ENCODE results near the gene AMN.
A peak's percentile ranks its signal among the peaks of the same experiment; 100 is the strongest.
"Not testable (repeated sequence)": the region's sequence is repeated elsewhere in the genome, so short reads cannot be mapped to it uniquely, and the experiment has no call there.

AMN gene

DNA sequence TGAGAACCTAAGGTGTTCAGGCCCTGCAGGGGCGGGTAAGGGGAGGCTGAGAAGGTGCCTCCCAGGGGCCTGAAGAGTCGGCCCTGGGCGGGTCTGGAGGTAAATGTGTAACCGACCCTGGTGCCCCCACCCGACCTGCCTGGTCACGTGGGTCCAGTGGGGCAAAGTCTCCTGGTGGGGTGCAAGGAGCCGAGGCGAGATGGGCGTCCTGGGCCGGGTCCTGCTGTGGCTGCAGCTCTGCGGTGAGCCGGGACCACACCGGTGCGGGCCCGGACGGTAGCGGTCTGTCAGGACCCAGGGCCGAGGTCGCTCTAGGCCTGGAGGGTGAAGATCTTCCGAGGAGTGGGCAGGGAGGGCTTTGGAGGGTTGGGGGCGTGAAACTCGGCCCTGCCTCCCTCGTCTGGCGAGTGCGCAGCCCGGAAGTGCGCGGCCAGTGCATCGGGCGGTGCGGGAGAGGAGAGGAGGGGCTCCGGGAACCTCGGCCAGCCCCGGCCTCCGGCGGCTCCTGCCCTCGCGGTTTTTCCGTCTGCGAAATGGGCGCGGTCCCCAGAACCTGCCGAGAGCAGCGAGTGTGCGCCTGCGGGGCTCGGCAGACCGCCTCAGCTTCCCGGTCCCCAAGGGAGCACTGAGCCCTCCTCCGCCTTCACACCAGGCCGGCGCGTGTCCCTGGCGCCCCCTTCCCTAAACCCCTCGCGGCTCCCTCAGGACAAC is at the start of gene AMN:
Gene AMN (plus strand): TSS at position 174 of the 711 bp plus-strand sequence. CDS start 26 bp downstream, at position 200.
- no peak for DNase-seq

DNA sequence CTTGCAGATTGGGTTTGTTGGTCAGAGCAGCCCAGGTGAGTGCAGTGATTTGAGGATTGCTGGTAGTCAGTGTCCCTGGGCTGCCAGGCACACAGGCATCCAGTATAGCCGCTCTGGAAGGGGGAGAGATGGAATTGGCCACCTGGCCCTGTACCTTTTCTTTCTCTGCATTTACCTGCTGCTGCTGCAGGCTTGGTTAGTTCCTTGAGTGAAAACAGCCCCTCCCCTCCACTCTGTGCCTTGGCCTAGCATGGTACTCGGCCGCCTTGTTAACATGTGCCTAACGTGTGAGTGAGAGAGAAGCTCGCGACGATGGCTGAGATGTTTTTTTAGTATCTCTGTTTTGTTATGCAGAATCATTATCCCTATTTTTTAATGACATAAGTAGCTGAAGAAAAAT is 49.3 kb upstream of the AMN start:
- no peak for DNase-seq

DNA sequence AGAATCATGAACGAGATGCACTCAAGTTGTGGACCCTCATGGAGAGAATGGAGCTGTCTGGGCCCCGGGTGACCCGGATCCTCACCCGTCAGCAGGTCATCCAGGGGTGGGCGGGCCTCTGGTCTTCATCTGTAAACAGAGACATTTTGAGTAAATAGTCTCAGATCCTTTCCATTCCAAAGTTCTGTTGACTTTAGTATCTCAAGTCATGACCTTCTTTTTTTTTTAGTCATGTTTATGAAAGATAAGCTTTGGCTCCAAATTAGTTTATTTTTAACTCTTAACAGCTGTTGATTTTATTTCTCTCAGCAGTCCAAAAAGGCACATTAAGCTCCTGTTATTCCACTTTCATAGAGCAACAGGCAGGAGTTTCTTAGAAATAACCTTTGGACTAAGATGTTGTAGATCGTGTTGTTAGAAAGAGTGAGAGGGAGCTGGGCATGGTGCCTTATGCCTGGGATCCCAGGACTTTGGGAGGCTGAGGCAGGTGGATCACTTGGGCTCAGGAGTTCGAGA is 48.9 kb upstream of the AMN start:
- no peak for DNase-seq

DNA sequence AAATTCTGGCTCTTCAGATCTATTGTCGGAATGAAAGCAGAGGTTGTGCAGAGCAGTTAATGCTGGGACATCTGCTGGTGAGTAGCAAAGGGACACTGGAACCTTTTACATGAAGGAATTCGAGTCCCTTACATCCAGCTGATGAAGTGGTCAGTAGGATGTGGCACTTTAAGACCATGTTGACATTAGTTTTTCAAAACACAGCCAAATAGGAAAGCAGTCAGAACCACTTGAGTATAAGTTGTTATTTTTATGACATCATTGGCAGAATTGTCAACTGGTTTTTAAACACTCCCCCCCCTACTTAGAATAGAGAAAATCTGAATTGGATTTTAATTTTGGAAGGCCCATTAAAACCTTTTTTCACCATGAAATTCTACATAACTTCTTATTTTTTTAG is 46.8 kb upstream of the AMN start:
- DNase-seq = no peak

GRCh38 chr14:102877511-102877910 is 45.0 kb upstream of the AMN start:
- not testable (repeated sequence) for DNase-seq

DNA sequence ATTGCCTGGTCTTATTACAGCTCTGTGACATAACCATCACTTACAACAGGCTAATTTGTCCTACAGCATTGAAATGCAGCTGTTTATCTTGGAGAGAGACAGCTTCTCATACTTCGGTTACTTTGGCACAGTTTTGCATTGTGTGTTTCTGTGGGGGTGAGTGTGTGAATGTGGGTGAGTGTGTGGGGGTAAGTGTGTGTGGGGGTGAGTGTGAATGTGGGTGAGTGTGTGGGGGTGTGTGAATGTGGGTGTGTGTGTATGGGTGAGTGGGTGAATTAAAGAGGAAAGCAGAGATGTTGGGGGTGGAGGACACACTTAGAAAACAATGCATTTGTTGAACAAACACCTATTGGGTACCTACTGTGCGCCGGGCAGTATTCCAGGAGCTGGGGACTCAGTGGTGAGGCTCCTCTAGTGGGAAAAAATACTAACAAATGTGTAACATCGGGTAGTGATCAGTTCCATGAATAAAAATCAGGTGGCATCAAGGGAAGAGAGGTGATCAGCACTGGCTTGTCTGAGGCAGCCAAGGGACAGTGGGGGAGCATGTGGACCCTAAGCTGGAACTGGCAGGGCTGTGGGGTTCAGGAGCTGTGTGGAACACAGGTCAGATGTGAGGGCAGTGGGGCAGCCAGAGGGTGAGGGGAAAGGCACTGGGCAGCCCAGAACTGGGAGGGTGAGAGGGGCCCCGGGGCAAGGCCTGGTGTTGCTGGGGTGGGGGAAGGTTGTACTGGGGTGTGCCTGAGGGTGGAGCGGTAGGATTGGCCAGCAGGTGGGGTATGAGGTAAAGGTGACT is 44.1 kb upstream of the AMN start:
- no peak for DNase-seq

DNA sequence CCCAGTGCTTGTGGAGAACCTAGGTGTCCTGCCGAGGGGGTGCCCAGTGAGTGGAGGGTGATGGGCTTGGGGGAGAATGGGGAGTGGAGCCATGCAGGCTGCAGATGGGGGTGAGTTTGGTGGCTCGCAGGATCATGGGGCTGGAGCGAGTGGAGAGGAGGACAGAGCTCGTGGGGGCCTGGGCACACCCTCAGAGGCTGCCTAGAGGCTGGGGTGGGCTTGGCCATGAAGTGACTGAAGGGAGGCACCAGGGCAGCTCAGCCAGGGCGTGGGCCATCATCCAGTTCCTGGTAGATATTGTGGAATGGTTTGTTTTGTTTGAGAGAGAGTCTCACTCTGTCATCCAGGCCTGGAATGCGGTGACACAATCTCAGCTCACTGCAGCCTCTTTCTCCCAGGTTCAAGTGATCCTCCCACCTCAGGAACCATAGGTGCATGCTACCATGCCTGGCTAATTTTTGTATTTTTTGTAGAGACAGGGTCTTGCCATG is 43.4 kb upstream of the AMN start:
- no peak for DNase-seq

DNA sequence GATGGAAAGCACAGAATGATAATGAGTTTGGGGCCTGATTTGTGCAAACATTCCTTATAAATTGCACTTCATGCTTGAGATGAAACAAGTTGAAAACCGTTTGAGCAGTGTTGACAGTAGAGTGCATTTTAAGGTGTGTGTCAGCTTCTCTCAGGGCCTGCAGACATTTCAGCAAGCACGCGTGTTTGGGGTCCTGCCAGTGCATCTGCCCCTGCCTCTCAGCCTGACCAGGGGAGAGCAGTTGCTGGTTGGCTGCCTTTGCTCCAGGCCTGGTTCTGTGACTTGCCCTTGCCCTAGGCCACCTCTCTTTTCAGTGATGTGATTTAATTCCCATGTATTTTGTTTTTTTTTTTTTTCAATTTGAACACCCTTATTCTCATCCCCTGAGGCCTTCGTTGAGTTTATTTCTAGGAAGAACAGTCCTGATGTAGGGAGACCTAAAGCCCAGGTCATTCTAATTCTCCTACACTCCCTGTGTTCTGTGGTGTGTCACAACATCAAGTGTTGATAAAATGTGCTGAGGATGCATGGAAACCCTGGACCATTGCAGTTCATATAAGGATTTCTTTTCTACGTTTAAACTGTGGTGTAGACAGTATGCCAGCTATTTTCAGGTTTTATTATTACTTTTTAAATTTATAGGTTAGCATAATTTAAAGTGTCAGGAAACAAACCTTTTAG is 40.1 kb upstream of the AMN start:
- no peak for DNase-seq

DNA sequence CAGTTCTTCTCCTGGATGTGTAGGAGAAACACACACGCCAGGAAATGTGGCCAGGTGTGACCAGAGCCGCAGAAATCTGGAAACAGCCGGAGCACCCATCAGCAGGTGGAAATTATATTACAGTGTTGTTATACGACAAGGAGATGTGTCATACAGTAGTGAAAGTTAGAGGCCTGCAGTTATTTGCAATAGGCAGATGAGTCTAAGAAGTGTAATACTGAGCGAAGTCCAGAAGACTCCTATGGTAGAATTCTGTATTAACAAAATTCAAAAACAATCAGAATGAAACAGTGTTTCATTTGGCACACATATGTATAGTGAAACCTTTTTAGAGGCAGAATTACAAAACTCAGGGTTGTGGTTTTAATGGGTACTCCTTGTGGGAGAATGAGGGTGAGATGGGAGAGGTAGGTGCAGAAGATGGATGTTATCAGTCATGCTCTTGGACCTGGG is 39.3 kb upstream of the AMN start:
- no peak for DNase-seq

GRCh38 chr14:102883554-102883953 is 38.9 kb upstream of the AMN start:
- DNase-seq = no peak

DNA sequence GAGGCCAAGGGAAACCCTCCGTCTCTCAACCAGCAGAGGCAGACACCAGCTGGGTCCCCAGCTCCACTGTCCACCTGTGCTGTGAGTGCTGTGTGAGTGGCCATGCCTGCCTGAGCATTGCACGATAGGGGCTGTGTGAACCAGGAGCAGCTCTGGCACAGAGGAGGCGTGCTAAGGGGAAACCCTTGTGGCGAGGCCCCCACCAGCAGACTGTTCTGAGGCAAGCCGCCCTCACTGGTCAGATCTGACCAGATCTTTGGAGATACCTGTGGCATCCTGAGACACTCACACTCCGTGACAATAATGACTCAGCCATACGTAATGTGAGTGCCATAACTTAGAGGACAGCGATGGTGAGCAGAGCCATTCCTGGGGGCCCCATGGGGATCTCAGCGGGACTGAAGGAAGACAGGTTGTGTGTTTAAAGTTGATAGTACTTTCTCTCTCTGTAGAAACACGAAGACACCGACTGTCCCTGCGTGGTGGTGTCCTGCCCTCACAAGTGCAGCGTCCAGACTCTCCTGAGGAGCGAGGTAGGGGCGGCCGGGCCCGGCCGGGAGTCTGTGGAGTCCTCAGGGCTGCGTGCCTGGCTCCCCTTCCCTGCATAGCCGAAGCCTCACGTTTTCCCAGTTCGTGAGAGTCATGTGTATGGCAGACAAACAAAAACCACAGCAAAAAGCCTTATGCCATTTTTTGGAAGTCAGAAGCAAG is 36.6 kb upstream of the AMN start:
- DNase-seq = no peak

- no peak for DNase-seq
Measured at GRCh38 chr14:102888748-102889147, 33.7 kb upstream of the AMN start.

DNA sequence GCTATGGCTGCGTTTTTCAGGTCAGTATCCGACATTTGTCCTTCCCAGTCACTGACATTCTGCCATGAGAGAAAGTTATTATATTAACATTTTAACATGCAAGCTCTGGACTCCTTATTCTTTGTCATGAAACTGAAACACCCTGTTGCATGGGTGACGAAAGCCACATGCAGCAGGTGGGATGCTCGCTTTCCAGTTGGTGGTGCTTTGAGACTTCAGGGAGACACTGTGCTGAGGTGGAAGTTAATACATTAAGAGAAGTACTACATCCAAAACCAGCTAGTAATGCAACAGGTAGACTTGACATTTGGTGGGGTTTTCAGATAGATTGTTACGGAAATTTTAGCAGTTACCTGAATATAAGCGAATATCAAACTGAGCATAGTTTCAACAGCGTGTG is 32.8 kb upstream of the AMN start:
- DNase-seq = no peak

DNA sequence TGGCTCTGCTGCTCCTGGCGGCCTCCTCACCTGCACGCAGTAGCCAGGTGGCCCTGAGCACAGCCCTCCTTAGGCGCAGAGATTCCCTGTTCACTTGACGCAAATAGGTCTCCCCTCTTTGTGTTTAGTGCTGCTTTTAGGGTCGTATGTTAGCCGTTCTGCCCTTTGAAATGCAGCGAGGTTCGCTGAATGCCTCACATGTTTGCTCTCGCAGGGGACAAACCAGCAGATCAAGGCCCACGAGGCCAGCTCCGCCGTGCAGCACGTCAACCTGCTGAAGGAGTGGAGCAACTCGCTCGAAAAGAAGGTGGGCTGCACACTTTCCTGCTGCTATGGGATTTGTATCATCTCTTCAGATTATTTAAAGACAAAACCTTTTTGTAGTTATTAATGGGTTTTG is 31.4 kb upstream of the AMN start:
- DNase-seq = no peak

GRCh38 chr14:102891556-102891955 is 30.9 kb upstream of the AMN start:
- peak; percentile 29 for DNase-seq

GRCh38 chr14:102892651-102893050 is 29.8 kb upstream of the AMN start:
- no peak for DNase-seq

- peak; percentile 96 for DNase-seq
Measured at GRCh38 chr14:102893452-102893851, 29.0 kb upstream of the AMN start.

- DNase-seq = not testable (repeated sequence)
Measured at GRCh38 chr14:102896735-102897134, 25.7 kb upstream of the AMN start.

- DNase-seq = no peak
Measured at GRCh38 chr14:102897299-102898027, 25.0 kb upstream of the AMN start.

- DNase-seq = no peak
Measured at GRCh38 chr14:102898298-102898697, 24.2 kb upstream of the AMN start.

DNA sequence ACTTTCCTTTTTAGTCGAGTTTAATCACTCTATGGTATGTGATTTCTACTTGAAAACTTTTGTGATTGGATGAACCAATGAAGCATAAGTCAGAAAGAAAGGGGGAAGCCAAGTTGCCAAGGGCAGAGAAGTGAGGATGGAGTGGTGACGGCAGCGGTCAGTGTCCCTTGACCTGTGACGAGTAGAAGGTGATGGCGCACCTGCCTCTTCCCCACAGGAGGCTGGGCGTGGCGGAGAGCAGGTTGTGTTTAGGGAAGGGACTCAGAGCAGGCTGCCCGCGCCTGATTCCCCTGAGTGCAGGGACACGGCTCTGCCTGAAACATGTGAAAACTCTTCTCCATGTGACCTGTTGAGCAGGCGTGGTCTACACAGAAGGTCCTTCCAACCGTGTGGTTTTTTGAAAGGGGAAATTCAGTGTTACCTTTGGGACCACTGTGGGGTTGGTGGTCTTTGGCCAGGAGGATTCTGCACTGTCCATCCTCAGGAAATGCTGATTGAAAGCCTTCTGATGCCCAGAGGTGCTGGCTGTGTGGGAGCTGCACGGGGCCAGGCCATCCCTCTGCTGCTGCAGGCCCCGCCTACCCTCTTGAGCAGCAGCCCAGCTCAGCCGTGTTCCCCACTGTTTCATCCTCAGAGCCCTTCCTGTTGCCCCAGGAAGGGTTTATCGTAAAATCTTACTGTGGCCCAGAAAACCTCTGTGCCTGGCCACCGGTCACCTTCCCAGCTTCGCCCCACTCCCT is 23.5 kb upstream of the AMN start:
- DNase-seq = no peak
